UCSD-AML1 (cell line): ENCODE measurements around the gene FARSA.
A peak's percentile ranks its signal among the peaks of the same experiment; 100 is the strongest.
"Not testable (repeated sequence)": the region's sequence is repeated elsewhere in the genome, so short reads cannot be mapped to it uniquely, and the experiment has no call there.

ENCODE experiments used
- DNase-seq: peaks from one replicate; lab custom pipeline; 2025; ENCODE audit not compliant: unreplicated experiment; lab: John Stamatoyannopoulos, UW

FARSA gene

DNA sequence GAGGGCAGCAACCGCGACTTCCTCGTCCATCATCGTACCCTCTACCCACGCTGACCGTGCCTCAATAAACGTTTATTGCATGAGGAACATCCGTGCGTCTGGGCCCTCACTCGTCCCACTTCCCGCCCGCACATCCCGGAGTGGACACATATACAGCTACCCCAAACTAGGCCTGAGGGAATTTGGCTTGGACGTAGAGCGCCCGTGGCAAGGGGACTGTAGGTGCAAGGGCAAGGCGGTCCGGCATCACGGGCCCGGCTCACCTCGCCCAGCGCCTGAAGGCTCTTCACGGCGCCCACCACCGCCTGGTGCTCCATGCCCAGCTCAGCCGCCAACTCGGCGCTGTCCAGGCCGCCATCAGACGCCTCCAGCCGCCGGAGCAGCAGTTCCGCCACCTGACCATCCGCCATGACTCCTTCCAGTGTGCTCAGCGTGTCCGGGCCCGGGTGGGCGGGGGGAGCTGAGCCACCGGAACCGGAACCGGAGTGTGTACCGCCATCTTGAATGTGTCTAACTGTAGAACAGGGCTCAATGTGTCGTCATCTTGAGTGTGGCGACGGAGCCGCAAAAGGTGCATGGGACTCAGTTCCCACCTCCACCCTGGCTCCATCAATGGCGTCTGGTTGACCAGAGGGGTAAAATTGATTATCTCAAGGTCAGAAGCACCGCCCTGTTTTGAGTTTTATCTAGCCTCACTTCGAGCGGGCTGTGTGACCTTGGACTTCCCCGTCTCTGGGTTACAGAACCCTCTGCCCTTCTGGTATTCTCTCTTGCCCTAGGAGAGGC lies at the start of gene FARSA:
Gene FARSA (minus strand): TSS at position 425 of the 786 bp plus-strand sequence. CDS start 15 bp downstream, at position 410.
- peak; percentile 90 for DNase-seq

- DNase-seq = no peak
Measured at GRCh38 chr19:12983091-12983490, 49.6 kb upstream of the FARSA start.

- no peak for DNase-seq
Measured at GRCh38 chr19:12982648-12983047, 49.1 kb upstream of the FARSA start.

GRCh38 chr19:12979974-12980373 lies 46.5 kb upstream of the FARSA start:
- DNase-seq = no peak

DNA sequence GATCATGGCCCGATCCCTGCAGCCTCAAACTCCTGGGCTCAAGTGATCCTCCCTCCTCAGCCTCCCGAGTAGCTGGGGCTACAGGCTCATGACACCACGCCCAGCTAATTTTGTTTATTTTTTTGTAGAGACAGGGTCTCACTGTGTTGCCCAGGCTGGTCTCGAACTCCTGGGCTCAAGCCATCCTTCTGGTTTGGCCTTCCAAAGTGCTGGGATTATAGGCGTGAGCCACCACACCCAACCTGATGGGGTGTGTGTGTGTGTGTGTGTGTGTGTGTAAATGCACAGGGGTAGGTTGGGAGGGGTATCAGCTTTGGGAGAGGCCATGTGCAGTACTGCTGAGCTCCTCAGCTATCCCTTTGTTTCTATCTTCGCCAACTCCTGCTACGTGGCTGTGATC lies 42.6 kb upstream of the FARSA start:
- DNase-seq = not testable (repeated sequence)

GRCh38 chr19:12975221-12975741 lies 41.8 kb upstream of the FARSA start:
- no peak for DNase-seq

DNA sequence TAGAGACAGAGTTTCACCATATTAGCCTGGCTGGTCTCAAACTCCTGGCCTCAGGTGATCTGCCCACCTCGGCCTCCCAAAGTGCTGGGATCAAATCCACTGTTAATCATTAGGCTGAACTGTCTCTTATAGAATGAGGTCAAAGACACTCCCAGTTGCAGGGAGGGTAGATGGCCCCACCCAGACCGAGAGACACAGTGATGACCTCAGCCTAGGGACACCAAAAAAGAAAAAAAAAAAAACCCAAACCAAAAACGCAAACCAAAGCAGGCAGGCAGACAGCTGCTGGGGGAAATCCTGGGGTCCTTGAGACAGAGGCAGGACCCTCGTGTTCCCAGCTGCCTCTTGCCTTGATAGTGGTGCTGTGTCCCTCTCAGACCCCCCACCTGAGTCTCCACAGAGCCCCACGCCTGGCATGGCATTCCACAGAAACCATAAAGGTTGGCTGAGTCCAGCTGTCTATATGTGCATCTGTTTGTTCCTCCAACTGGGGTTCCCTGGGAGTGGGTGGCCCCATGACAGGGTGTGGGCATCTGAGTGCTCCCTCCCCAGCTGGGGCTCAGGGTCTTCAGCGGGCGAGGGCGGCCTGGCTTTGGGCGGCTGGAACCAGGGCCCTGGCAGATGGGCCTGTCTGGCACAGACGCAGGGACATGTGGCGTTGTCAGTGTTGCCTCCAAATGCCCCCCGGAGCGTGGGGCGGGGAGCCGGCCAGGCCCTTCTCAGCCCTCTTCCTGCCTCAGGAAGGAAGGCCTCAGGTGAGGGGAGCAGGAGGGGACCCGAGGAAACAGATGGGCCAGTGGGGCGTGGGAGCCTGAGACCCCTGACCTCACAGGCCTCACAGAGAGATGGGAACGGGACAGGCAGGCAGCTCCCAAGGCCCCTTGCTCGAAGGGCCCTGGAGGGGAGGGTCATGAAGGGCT lies 41.0 kb upstream of the FARSA start:
- no peak for DNase-seq

- no peak for DNase-seq
Measured at GRCh38 chr19:12973236-12973635, 39.7 kb upstream of the FARSA start.

- no peak for DNase-seq
Measured at GRCh38 chr19:12970070-12970820, 36.7 kb upstream of the FARSA start.

- DNase-seq = no peak
Measured at GRCh38 chr19:12969292-12969988, 35.9 kb upstream of the FARSA start, which contains the start of gene DAND5. Gene DAND5, plus strand, starts transcription at chr19:12969576. Its CDS starts 85 bp downstream, at chr19:12969661.

DNA sequence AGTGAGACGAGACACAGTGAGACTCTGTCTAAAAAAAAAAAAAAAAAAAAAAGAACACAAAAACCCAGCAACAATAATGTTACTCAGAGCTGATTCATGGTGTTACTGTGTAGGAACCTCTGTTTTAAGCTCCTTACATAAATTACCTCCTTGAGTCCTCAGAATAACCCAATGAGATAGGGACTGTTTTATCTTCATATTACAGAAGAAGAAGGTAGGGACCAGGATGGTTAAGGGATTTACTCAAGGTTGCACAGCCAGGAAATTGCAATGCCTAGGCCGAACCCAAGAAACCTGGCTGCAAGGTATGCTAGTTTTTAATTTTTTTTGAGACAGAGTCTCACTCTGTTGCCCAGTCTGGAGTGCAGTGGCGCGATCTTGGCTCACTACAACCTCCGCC lies 34.4 kb upstream of the FARSA start:
- no peak for DNase-seq

DNA sequence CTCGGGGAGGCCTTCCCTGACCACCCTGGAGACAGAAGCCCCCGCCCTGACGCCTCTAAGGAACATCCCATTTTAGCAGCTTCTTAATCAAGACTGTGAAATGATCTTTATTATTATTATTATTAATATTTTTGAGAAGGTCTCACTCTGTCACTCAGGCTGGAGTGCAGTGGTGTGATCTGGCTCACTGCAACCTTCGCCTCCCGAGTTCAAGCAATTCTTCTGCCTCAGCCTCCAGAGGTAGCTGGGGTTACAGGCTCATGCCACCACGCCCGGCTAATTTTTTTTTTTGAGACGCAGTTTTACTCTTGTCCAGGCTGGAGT lies 32.3 kb upstream of the FARSA start:
- DNase-seq = no peak

DNA sequence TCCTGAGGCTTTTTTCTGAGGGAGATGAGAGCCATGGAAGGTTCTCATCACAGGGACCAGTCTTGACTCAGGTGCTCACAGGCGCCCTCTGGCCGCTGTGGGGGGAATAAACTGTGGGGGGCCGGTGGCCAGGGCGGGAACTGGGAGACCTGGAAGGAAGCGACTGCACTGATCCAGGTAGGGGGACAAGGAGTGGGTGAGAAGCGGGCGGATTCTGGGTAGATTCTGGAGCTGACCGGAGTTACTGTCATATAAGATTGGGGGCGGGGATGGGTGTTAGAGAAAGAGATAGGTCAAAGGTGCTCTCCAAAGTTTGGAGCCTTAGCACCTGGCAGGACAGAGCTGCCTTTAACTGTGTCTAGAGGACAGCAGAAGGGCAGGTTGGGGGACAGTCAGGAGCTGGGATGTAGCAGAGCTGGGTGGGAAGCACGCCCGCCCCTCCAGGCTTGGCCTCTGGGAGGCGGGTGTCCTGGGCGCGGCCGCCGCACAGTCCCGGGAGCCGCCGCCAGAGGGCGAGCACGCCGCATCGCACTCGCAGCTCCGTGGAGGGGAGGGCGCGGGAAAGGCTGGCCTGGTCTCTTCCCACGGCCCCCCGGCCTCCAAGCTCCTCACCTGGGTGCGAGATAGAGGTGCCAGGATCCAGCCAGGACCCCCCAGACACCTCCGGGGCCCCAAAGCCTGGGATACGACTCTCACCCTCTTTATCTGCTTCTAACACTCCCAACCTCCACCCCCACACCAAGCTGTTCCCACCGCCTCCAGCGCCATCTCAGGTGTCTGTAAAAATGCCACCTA lies 31.7 kb upstream of the FARSA start:
- peak; percentile 80 for DNase-seq

DNA sequence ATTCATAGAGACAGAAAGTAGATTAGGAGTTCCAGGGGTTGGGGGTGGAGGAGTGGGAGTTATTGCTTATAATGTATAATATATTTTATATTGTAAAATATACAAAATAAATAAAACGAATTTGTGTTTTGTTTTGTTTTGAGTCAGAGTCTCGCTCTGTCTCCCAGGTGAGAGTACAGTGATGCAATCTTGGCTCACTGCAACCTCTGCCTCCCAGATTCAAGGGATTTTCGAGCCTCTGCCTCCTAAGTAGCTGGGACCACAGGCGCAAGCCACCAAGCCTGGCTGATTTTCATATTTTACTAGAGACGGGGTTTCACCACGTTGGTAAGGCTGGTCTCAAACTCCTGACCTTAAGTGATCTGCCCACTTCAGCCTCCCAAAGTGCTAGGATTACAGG lies 26.0 kb upstream of the FARSA start:
- DNase-seq = no peak

- not testable (repeated sequence) for DNase-seq
Measured at GRCh38 chr19:12957389-12957952, 24.0 kb upstream of the FARSA start.

DNA sequence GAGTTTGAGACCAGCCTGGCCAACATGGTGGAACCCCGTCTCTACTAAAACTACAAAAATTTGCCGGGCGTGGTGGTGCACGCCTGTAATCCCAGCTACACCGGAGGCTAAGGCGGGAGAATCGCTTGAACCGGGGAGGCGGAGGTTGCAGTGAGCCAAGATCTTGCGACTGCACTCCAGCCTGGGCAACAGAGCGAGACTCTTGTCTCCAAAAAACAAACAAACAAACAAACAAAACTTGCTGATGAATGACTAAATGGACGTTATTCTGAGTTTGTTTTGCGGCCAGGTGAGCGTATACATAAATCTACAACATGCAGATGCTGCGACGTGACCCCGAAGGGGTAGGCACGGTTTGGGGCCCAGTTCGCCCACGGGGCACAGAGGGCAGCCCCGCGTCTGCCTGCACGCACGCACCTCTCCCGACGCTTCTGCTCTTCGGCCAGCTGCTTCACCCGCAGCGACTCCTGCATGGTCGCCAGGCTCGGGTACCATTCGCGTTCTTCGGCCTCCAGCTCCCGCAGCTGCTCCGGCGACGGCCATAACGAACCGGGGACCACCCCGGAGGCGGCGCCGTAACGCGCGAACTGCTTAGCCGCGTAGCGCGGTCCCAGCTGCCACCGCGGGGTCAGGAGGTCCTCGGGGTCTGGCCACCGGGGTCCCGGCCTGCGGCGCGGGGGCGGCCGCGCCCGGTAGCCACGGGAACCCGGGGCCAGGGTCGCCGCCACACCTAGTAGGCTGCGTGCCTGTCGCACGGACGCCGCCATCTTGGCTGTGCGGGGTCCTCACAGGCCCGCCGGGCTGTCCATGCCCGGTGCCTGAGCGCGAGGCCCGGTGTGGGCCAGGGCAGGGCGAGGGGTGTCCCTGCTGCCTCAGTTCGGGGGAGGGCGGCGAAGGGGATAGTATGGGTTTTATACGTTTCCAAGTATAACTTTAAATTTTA lies 23.2 kb upstream of the FARSA start, which contains the start of gene GADD45GIP1:
Gene GADD45GIP1 (minus strand): TSS at position 778 of the 943 bp plus-strand sequence. CDS start 11 bp downstream, at position 767.
- DNase-seq = peak; percentile 84

GRCh38 chr19:12955996-12956395 lies 22.5 kb upstream of the FARSA start:
- no peak for DNase-seq

GRCh38 chr19:12955575-12955974 lies 22.1 kb upstream of the FARSA start:
- DNase-seq = not testable (repeated sequence)
